IMR-90 (cell line): ENCODE measurements around the gene ANKRD33B.

ENCODE experiments used
- CTCF ChIP-seq: conservative IDR thresholded peaks from 2 replicates; pipeline ENCODE4 v1.5.1; 2012; ENCODE audit warnings: mild to moderate bottlenecking, low read depth, low read length, improper control_type of control experiment
- FOS ChIP-seq: fragments of 150-350 bp; IDR thresholded peaks from 2 replicates; pipeline ENCODE4 v1.6.1; 2016; ENCODE audit warnings: low read depth, low read length
- POLR2A ChIP-seq: IDR thresholded peaks from 2 replicates; pipeline ENCODE4 v1.6.1; 2012; ENCODE audit warnings: mild to moderate bottlenecking, low read depth, low read length
- RAD21 ChIP-seq: IDR thresholded peaks from 2 replicates; pipeline ENCODE4 v1.6.1; 2012; ENCODE audit warnings: low read length, improper control_type of control experiment

GRCh38 chr5:10700516-10700915 lies 136.6 kb downstream of the ANKRD33B start:
- TF ChIP-seq CTCF (no peak), RAD21 (no peak), POLR2A (no peak), FOS (no peak)
